Measurements from ENCODE around the gene ZNF92.
"Not testable (repeated sequence)": the region's sequence is repeated elsewhere in the genome, so short reads cannot be mapped to it uniquely, and the experiment has no call there.

Gene ZNF92

DNA sequence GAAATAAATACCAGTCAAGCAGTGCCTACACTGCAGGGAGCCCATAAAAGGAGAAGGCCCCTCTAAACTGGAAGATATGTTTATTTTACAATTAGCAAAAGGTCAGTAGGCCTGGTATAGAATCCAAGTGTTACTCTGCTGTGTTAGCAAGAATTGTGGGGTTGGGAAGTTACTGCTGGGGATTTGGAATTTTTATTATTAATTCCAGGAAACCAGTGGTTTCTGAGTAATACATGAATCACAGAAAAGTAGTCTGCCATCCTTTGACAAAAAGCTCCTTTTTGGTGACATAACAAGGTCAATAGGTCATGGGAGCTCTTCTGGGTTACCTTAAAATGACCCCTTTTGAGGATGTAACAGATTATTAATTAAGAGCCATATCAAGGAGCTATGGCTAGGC lies 67.4 kb downstream of the ZNF92 start:
- Mint-ChIP-seq H3K4me3 (no peak overlapping the region), H3K36me3 (peaks cover 2% of the 10 kb centered on the region), H3K27ac (no peak overlapping the region), H3K27me3 (no peaks in the 10 kb centered on the region), H3K9me3 (peaks cover 2% of the 10 kb centered on the region), H3K4me1 (no peaks in the 10 kb centered on the region)
- ATAC-seq (ENCODE audit: low read depth), result no peak
- DNase-seq (ENCODE audit: low spot score in 2 of 2), result no peak

DNA sequence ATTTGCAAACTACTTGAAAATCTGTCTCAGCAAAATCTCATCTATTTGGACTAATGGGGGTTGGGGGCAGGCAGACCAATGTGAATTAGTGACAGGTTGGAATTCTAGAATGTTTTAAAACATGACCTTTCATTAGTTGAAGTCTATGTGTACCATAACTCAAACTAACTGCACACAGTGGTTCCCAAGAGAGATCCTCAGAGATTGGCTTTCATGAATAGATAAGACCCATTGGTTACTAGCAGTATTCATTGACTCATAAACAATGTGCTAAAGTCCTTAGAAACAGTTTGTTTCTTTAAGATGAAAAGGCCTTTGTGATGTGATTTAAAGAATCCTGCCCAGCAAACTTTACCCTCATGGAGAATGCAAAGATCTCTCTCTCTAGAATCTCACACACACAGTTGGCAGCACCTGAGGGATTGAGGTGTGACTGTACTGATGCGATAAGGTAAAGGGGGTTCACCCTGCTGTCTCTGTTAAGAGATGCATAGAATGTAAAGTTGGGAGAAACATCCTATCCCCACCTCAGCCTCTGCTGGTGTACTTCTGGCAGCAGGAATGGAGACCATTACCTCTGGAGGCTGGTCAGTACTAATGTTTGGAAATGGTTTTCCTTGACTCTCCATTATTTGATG lies 70.7 kb downstream of the ZNF92 start:
- peaks cover 6% of the 10 kb centered on the region for H3K36me3 Mint-ChIP-seq
- ATAC-seq (ENCODE audit: low read depth) (no peak), DNase-seq (ENCODE audit: low spot score in 2 of 2) (no peak)
- peaks cover 4% of the 10 kb centered on the region for H3K4me1 Mint-ChIP-seq
- no peak overlapping the region for H3K27ac Mint-ChIP-seq
- no peaks in the 10 kb centered on the region for H3K27me3 Mint-ChIP-seq
- H3K4me3 Mint-ChIP-seq, result no peak overlapping the region
- H3K9me3 Mint-ChIP-seq, result peaks cover 7% of the 10 kb centered on the region

DNA sequence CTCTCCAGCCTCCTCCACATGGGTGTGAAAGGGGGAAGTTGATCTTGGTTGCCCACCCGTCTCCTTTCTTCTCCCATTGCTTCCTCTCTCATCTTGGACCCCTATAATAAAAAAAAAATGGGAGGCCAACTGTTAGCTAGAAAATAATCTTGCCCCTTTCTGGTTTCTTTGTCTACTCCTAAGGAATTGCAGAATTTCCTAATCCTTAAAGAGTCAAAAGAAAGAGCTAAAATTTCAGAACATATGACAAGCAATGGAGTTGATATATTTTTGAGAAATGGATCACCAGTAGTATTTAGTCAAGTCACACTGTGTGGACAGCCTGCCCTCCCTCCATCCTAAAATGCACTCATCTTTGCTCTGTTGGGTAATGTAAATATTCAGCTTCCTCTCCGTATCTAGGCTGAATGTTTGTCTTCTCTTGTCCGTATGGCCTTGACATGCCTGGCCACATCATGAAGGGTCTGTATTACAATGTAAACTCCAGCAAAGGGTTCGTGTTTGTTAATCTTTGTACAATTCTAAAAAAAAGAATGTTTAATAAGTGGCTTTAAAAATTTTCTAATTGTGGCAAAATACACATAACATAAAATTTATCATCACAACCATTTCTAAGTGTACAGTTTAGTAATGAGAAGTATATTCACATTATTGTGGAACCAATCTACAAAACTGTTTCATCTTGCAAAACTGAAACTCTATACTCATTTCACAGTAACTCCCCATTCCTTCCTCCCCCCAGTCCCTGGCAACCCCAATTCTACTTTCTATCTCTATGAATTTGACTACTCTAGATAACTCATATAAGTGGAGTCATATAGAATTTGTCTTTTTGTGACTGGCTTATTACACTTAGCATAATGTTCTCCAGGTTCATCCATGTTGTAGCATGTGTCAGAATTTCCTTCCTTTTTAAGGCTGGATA lies 71.5 kb downstream of the ZNF92 start:
- Mint-ChIP-seq H3K4me3 (no peak overlapping the region), H3K9me3 (peaks cover 7% of the 10 kb centered on the region), H3K36me3 (peaks cover 6% of the 10 kb centered on the region), H3K27ac (no peak overlapping the region), H3K4me1 (peaks cover 6% of the 10 kb centered on the region), H3K27me3 (no peaks in the 10 kb centered on the region)
- no peak for DNase-seq (ENCODE audit: low spot score in 2 of 2)
- ATAC-seq (ENCODE audit: low read depth), result no peak

DNA sequence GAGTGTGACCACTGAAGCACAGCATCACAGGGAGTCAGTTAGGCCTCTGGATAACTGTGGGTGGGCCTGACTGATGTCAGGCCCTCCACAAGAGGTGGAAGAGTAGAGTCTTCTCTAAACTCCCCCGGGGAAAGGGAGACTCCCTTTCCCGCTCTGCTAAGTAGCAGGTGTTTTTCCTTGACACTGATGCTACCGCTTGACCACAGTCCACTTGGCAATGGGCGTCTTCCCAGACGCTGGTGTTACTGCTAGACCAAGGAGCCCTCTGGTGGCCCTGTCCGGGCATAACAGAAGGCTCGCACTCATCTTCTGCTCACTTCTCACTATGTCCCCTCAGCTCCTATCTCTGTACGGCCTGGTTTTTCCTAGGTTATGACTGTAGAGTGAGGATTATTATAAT lies 73.4 kb downstream of the ZNF92 start:
- not testable (repeated sequence) for ATAC-seq (ENCODE audit: low read depth); H3K27me3 Mint-ChIP-seq; H3K4me3 Mint-ChIP-seq; H3K9me3 Mint-ChIP-seq; H3K36me3 Mint-ChIP-seq; DNase-seq (ENCODE audit: low spot score in 2 of 2); H3K4me1 Mint-ChIP-seq; H3K27ac Mint-ChIP-seq

DNA sequence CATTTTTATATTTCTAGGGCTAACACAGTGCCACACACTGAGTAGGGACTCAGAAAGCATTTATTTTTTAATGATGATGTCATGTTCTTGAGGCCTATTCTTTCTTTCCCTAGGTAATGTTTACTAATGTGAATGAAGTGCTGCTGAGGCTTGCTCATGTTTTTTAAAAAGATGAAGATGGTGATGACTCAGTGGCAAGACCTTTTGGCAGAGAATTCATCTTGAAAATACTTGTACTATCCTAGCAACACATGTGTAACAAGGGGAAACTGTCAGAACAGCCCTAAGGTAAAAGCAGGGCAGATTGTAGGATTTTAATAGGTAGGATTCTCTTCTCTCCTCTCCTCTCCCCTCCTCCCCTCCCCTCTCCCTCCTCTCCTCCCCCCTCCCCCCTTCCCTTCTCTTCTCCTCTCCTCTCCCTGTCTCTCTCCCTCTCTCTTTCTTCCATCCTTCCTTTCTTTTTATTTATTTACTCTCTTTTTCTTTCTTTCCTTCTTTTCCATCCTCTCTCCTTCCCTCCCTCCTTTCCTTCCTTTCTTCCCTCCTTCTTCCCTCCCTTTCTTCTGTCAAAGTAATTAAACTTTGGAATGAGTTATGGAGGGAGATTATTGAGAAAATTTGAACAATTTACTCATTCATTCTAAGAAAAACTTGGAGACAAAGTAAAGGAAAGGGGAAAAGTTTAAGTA lies 75.3 kb downstream of the ZNF92 start:
- H3K36me3 Mint-ChIP-seq, result peaks cover 6% of the 10 kb centered on the region
- no peak for DNase-seq (ENCODE audit: low spot score in 2 of 2)
- ATAC-seq (ENCODE audit: low read depth), result no peak
- peaks cover 15% of the 10 kb centered on the region for H3K4me1 Mint-ChIP-seq
- H3K4me3 Mint-ChIP-seq, result no peak overlapping the region
- H3K27ac Mint-ChIP-seq, result peak overlapping the region; percentile 48
- H3K9me3 Mint-ChIP-seq, result peaks cover 7% of the 10 kb centered on the region
- peaks cover 1% of the 10 kb centered on the region for H3K27me3 Mint-ChIP-seq

DNA sequence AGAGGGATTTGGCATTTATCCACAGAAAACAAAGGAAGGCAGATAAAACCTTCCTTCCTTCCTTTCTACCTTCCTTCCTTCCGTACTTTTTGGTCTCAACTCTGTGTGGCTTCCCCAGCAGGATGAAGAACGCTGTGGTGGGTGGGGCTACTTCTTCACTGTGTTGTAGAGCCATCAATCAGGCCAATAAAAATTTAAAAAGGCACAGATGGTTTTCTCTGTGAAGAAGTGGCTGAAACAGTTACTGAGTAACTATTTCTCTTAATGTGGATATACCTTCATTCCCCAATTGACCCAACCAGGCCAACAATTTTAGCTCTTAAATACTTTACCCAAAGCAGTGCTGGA lies 75.8 kb downstream of the ZNF92 start:
- H3K36me3 Mint-ChIP-seq, result peaks cover 6% of the 10 kb centered on the region
- no peak for ATAC-seq (ENCODE audit: low read depth)
- no peak for DNase-seq (ENCODE audit: low spot score in 2 of 2)
- H3K4me1 Mint-ChIP-seq, result peaks cover 20% of the 10 kb centered on the region
- H3K27ac Mint-ChIP-seq, result peak overlapping the region; percentile 48
- H3K27me3 Mint-ChIP-seq, result peaks cover 1% of the 10 kb centered on the region
- H3K9me3 Mint-ChIP-seq, result peaks cover 7% of the 10 kb centered on the region
- H3K4me3 Mint-ChIP-seq, result no peak overlapping the region
